GM18505 (cell line): Measurements from ENCODE around the gene EPHB1.
A peak's percentile ranks its signal among the peaks of the same experiment; 100 is the strongest.

ENCODE experiments used
- ATAC-seq: cut with Tn5 transposase; IDR thresholded peaks from one replicate; pipeline ENCODE4 v1.9.1; 2021; ENCODE audit not compliant: unreplicated experiment
- POLR2A ChIP-seq: IDR thresholded peaks from 4 replicates; pipeline ENCODE4 v1.6.1; 2011; ENCODE audit warnings: borderline replicate concordance; ENCODE audit not compliant: insufficient read depth, insufficient read length; ENCODE audit errors: extremely low read depth

EPHB1 gene

GRCh38 chr3:134933997-134934396, 138.9 kb downstream of the EPHB1 start:
- no peak for TF ChIP-seq POLR2A
- ATAC-seq: no peak

- no peak for ATAC-seq
- no peak for TF ChIP-seq POLR2A
Measured at GRCh38 chr3:134934933-134935332, 139.9 kb downstream of the EPHB1 start.

DNA sequence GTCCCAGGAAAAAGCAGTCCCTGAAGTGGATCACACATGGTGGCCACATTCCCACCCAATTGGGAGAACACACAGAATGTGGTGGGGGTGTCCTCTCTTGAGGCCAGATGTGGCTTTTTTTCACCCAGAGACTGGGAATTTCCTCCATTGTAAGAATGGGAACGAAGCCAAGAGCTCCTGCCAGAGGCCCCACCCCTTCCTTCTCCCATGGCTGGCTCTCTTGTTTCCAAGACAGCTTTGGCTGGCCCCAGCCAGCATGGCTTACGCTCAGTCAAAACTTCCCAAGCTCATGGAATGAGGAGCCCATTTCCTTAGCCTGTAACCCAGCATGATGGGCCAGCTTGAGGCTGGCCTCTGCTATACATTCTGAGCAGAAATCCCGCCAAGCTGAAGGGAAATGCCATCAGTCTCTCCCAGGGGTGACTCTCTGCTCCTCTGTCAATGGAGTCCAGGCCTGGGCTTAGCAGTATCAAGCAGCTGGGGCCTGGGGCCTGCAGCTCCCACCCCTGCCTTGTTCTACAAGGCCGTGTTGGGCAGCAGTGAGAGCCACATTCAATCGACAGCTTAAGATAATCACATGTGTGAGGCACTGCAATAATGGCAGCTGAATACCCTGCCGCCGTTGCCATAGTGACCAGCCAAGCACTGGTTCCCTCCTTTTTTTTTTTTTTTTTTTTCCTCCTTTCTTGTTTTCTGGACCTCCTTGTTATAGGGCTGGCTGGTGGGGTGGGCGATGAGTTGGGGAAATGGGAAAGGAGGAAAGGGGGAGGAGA, 142.4 kb downstream of the EPHB1 start:
- no peak for ATAC-seq
- no peak for TF ChIP-seq POLR2A

DNA sequence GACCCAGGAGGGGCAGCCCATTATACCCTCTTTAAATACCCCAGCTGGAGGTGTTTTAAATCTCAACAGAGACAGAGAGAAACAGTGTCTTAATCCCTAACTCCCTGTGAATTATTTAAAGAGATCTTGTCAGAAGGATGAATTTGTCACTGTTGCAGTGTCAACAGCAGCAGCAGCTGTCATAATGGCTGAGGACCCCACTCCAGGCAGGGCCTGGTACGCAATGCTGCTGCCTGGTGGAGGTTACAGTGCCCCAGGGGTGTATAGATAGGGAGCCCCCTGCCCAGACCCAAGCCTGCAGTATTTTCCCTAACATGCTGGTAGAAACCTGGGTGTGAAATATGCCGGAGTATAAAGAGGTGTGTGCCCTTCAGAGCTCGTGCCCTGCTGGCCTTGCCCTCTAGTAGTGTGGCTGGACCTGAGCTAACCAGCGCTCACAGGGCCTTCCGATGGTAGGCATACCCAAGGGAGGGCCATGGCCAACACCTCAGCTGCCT, 143.0 kb downstream of the EPHB1 start:
- ATAC-seq: no peak

DNA sequence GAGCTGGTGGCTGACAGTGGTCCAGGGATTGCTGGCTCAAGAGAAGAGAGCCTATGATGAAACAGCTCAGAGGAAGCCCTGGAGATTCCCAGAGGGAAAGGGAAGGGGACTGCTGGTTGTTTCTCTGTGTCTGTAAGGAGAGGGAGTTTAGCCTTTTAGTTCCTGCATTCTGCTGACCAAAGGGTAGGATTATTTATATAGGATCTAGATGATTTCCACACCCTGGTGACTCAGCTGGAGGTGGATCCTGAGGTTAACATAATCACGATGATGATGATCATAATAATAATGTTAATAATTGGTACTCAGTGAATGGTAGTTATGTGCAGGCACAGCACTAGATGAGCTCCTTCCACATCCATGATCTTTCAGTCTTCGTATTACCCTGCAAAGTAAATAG, 144.9 kb downstream of the EPHB1 start:
- ATAC-seq: no peak
- TF ChIP-seq POLR2A: no peak

More for the DNA sequence above, 143.0 kb downstream of the EPHB1 start:
- TF ChIP-seq POLR2A: no peak

- no peak for ATAC-seq
- TF ChIP-seq POLR2A: no peak
Measured at GRCh38 chr3:134941820-134942219, 146.8 kb downstream of the EPHB1 start.

DNA sequence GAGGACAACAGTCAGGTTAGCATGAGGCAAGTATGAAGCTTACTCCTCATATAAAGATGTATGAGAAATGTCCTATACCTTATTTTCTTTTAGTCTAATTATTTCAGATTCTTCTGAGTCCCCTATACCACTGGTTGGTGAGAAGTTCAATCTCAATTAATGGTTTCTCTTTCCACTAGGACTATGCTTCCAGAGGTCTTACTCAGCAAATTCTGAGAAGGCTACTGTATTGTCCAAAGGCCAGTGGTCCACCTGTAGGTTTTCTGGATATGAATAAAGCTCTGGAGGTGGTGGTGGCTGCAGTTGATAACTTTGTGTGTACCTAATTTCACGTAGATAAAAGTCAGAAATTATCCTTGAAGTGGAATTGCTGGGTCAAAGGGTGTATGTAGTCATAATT, 149.4 kb downstream of the EPHB1 start:
- no peak for ATAC-seq
- no peak for TF ChIP-seq POLR2A

DNA sequence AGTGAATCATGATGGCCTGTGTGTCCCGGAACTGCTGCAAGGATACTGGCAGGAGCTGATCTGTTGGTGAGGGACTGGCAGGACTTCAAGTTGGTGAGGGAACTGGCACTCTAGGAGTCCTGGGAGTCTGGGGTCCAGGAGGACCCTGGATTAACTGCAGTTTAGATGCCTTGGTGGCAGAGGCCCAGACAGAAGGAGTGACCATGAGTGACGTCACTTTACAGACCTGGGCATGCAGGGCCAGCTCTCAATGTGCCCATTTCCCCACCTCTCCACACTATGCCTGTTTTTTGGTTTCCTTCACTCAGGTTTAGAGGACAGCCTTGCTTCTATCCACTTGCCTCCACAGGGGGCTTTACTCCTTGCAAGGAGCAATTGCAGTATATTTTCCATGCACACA, 154.1 kb downstream of the EPHB1 start:
- TF ChIP-seq POLR2A: no peak
- no peak for ATAC-seq

GRCh38 chr3:134952371-134952770, 157.3 kb downstream of the EPHB1 start:
- no peak for TF ChIP-seq POLR2A

DNA sequence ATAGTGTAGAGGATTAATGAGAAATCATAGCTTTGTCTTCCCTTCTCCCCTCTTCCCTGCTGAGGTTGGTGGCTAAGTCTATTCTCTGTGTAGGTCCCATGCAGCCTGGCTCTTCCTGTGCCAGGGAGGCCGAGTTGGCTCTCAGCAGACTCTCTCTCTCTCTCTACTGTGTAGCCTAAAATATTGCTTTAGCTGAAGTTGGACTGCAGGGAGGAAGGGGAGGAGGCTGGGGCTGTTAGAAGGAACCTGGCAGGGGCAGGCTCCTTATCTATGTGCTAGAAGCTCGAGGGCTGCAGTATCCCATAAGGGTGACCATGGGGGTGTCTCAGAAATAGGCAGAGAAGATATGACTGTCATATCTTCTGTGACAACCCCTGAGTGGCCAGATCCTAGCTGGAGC, 160.8 kb downstream of the EPHB1 start:
- TF ChIP-seq POLR2A: no peak
- ATAC-seq: peak; percentile 23

More at GRCh38 chr3:134952371-134952770, 157.3 kb downstream of the EPHB1 start:
- no peak for ATAC-seq

GRCh38 chr3:134956395-134956794, 161.3 kb downstream of the EPHB1 start:
- peak; percentile 69 for ATAC-seq
- TF ChIP-seq POLR2A: no peak

- no peak for ATAC-seq
- TF ChIP-seq POLR2A: no peak
Measured at GRCh38 chr3:134956844-134957243, 161.8 kb downstream of the EPHB1 start.

DNA sequence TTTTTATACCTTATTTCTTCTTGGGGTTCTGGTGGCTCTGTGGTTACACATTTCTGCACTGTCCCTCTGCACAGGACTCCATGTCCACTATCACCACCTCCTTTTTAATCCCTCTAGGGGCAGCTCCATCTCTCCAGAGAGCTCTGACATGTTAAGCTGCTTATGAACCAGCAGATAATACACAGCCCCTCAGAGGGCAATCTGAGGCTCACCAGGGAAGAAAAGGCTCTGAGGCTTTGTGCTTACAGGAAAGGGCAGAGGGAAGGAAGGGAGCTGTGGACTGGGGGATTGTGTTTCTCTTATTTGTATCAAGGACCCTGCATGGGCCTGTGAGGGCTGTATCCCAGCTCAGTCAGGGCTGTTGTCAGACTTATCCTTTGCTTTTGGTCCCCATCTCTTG, 164.5 kb downstream of the EPHB1 start:
- no peak for TF ChIP-seq POLR2A
- no peak for ATAC-seq

DNA sequence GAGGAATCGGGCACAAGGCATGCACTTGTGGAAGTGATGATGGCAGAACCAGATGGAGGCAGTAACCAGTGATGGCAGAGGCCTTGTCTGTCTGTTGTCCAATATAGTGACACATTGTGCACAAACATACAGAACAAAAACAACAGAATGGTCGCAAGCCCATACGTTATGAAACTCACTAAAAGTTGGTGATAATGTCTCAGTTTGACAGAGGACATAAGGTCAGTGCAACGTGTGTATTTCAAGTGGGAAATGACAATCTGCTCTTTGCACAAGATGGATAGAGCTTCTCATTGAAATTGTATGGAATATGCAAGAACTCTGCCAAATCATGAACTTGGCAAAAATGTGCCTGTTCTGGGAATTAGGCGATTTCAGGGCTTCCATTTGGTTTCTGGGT, 169.2 kb downstream of the EPHB1 start:
- ATAC-seq: no peak

DNA sequence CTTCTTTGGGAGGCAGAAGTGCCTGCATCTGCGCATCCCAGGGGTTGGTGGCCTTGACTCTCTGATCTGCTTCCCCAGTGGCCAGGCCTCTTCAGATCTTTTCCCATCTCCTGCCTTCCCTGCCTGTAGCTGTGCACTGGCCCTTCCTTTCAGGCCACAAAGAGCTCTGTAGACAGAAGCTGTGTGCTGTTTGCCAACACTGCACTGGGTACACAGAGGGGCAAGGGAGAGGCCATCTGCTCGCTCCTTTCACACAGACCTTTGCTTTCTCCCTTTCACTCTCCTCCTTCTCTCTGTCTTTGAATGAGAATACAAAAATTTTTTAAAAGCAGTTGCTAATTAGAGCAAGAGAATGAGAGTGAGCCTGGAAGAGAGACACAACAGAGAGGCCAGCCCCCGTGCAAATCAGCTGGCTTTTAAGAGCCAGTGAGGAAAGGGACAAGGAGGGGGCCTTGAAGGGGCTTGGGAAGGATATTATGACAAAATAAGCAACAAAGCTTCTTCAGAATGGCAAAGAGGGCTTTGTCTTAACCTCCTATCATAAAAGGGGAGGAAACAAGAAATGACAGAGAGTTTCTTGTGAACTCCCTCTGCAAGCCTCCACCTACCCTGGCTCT, 170.9 kb downstream of the EPHB1 start:
- no peak for TF ChIP-seq POLR2A
- ATAC-seq: no peak

More for the DNA sequence above, 169.2 kb downstream of the EPHB1 start:
- no peak for TF ChIP-seq POLR2A

- TF ChIP-seq POLR2A: no peak
- no peak for ATAC-seq
Measured at GRCh38 chr3:134970895-134971294, 175.8 kb downstream of the EPHB1 start.
